ENCODE data around the gene AMMECR1.

AMMECR1 gene

GRCh38 chrX:110293658-110294057 is 24.2 kb downstream of the AMMECR1 start:
- TF ChIP-seq CTCF (IDR thresholded peaks at IDR 0.05; ENCODE audit: low read depth, low read length) = no peak
- Histone ChIP-seq H3K4me1 (no peaks in the 10 kb centered on the region), H3K4me3 (ENCODE audit: low read depth, low read length) (no peak overlapping the region), H3K9me3 (no peaks in the 10 kb centered on the region), H3K36me3 (no peaks in the 10 kb centered on the region), H3K27me3 (no peaks in the 10 kb centered on the region)
- no peak for DNase-seq

DNA sequence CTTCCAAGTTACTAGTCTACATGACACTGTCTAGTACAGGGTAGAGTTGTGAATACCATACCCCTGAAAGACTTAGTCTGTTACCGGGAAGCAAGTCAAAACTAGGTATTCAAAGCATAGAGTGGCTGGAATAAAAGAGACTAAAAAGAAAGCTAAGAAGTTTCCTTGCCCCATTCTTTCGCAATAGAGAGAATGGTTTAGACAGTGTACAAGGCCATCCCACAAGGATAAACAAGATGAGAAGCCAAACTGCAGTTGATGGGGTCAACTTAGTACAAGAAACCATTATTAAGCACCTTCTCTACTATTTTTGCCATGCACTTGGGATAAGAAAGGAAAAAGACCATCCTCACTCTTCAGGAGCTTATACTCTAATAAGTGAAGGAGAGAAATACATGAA is 30.3 kb downstream of the AMMECR1 start:
- no peak for TF ChIP-seq CTCF (IDR thresholded peaks at IDR 0.05; ENCODE audit: low read depth, low read length)
- no peaks in the 10 kb centered on the region for H3K4me1 ChIP-seq
- DNase-seq = no peak
- no peak overlapping the region for H3K4me3 ChIP-seq (ENCODE audit: low read depth, low read length)
- H3K27me3 ChIP-seq = no peaks in the 10 kb centered on the region
- H3K9me3 ChIP-seq = no peaks in the 10 kb centered on the region
- no peaks in the 10 kb centered on the region for H3K36me3 ChIP-seq

DNA sequence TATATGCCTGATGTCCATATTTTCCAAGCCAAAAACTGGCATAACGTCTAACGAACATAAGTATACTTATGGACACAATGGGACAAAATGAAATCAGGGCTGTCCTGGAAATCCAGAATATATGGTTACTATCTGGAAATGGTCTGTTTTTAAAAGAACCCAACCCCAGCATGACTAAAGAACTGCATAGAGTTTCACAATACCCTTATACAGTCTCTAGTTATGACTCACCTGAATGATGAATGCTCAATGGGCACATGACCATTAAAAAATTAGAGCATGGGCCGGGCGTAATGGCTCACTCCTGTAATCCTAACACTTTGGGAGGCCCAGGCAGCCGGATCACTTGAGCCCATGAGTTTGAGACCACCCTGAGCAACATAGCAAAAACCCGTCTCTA is 31.8 kb downstream of the AMMECR1 start:
- TF ChIP-seq CTCF (IDR thresholded peaks at IDR 0.05; ENCODE audit: low read depth, low read length) = no peak
- Histone ChIP-seq H3K4me1 (no peaks in the 10 kb centered on the region), H3K27me3 (no peaks in the 10 kb centered on the region), H3K36me3 (no peaks in the 10 kb centered on the region), H3K4me3 (ENCODE audit: low read depth, low read length) (no peak overlapping the region), H3K9me3 (no peaks in the 10 kb centered on the region)
- DNase-seq = no peak

DNA sequence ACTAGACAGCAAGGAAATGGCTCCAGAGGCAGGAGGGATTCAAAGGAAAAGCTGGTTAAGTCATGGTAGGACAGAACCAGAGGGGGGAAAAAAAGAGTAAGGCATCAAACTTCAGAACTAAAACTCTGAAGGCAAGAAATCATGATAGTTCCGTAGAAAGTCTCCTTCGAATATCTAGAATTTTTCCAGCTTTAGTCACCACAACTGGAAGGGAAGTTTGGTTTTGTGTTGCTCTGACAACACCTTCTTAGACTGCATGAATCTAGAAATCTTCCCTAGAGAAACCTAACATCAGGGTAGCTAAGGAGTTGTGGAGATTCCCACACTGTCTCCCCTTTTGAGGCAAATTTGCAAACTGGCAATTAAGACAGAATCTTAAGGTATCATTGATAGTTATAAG is 33.7 kb downstream of the AMMECR1 start:
- no peaks in the 10 kb centered on the region for H3K27me3 ChIP-seq
- no peak for DNase-seq
- no peak for TF ChIP-seq CTCF (IDR thresholded peaks at IDR 0.05; ENCODE audit: low read depth, low read length)
- no peak overlapping the region for H3K4me3 ChIP-seq (ENCODE audit: low read depth, low read length)
- no peaks in the 10 kb centered on the region for H3K4me1 ChIP-seq
- no peaks in the 10 kb centered on the region for H3K9me3 ChIP-seq
- no peaks in the 10 kb centered on the region for H3K36me3 ChIP-seq

DNA sequence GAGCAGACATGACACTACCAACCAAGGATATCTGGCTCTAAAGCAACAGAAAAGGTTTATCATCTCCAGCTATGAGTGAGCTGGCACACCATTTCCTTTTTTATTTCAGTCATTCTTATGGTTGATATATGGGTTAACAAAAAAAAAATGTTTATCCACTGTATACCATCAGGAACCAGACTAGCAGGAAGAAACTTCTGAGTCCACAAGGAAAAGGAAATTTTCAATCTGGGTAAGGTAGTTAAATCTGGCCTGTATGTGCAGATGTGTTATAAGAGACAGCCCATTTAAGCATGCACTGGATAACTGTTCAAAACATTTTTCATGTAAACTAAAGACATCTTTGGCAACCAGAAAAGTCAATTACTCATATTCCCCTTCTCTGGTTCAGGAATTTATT is 35.0 kb downstream of the AMMECR1 start:
- H3K36me3 ChIP-seq = no peaks in the 10 kb centered on the region
- no peaks in the 10 kb centered on the region for H3K9me3 ChIP-seq
- H3K4me1 ChIP-seq = no peaks in the 10 kb centered on the region
- no peak for TF ChIP-seq CTCF (IDR thresholded peaks at IDR 0.05; ENCODE audit: low read depth, low read length)
- DNase-seq = no peak
- no peak overlapping the region for H3K4me3 ChIP-seq (ENCODE audit: low read depth, low read length)
- H3K27me3 ChIP-seq = no peaks in the 10 kb centered on the region

DNA sequence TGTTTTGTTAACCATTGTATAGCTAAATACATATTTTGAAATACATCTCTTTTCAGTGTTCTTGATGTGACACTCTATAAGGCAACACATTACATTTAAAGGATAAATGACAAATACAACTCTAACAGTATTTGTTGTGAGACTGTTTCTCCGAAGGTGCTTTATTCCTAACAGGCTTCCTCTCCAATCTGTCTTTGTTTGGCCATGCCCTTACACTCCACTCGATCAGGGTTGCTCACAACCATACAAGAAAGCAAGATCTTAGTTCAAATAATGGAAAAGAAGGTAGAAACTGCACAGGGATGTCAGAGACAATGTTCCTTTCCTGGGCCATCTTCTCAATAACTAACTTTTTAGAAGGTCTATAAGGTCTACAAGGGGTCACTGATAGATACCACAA is 36.5 kb downstream of the AMMECR1 start:
- no peaks in the 10 kb centered on the region for H3K36me3 ChIP-seq
- no peak for DNase-seq
- H3K27me3 ChIP-seq = no peaks in the 10 kb centered on the region
- no peak for TF ChIP-seq CTCF (IDR thresholded peaks at IDR 0.05; ENCODE audit: low read depth, low read length)
- H3K4me3 ChIP-seq (ENCODE audit: low read depth, low read length) = no peak overlapping the region
- no peaks in the 10 kb centered on the region for H3K4me1 ChIP-seq
- no peaks in the 10 kb centered on the region for H3K9me3 ChIP-seq
